M059J (cell line): ENCODE data around the gene SH3PXD2A. TPM values are rescaled to one million over a fixed set of nuclear protein-coding genes. Genes with fewer than 3 reads are reported as not detected.

ENCODE experiments used
- DNase-seq: peaks from one replicate; pipeline ENCODE4 v3.0.0-alpha.2; 2012; ENCODE audit warnings: low read depth
- total RNA-seq: library from RNA; depleted of rRNA; stranded (reverse); fragments of >200 nt; shearing (Covaris generic); gene quantifications from 2 replicates; pipeline ENCODE4 v1.2.3, GENCODE V29; 2014

SH3PXD2A gene
- total RNA-seq, 1 experiment from 2014 or later = 5.0 TPM

DNA sequence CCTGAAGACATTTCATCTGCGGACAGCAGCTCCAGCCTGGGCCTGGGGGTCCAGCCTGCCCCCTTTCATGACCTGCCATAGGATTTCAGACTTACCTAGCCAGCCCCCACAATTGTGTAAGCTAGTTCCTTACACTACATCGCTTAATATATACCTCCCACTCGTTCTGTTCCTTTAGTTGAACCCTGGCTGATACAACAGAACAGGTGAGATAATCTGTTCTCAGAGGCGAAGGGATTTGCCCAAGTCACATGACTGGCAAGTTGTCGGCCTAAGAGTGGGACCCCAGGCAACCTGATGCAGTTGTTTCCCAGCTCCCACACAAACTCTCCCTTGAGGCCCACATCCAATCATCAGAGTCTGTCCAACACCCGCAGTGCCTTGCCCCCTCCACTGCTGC is 168.2 kb downstream of the SH3PXD2A start:
- DNase-seq = no peak

DNA sequence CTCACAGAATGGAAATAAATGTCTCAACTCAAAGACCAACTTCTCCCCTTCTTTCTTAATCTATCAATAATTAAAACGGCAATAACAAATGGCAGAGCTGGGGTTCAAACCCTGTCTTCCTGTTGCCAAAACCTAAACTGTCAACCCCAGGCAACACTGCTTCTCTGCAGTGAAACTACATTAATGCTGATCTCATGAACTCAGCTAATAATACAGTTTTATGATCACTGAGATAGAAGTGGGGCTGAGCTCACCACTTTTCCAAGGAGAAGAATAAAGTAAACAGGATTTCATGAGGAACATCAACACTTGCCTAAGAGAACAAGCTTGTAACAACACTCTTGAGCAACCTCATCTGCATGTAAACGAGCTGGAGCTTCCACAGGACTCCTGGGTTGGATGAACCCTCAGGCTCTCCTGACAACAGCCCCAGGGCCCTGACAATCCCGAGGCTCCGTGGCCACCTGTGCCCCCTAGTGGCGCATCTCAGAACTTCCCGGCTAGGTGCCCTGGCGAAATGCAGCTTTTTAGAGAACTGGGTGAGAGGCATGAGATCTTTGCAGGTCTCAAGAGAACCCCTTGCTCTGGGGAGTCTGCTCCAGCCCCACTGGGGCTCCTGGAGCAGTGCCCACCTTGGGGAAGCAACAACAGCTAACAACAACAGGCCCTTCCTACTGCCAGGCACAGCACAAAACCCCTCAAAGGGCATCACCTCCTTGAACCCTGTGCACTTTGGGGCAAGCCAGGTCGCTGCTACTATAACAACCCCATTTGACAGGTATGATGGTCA is 169.3 kb downstream of the SH3PXD2A start:
- DNase-seq = peak; percentile 43

DNA sequence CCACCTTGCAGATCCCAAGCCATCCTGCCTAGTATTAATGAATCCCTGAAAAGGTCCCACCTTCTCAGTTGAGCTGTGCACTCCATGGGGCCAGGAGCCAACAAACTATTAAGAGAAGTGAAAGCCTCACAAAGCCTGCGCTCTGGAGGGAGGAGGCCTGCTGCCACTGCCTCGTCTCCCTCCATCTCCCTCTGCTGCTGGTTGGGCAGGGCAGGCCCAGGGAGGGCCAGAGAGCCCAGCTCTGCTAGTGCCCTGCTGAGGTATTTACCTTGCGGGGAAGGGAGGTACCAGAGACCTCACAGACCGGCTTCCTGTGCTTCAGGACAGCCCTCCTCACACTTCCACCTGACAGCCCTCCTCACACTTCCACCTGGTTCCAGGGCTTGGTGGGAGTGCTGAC is 171.5 kb downstream of the SH3PXD2A start:
- no peak for DNase-seq

DNA sequence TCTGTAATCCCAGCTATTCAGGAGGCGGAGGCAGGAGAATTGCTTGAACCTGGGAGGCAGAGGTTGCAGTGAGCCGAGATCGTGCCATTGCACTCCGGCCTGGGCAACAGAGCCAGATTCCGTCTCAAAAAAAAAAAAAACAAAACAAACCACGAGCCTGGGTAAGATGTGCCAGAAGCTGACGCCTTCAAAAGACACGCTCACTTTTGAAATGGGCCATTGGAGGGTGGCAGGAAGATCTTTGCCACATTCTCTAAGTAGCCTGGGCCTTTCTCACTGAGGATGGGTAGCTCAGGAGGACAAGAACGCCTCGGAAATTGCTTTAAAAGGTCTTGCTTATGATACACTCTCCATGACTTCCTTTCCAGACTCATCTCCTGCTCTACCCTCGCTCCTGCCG is 172.7 kb downstream of the SH3PXD2A start:
- DNase-seq = no peak

DNA sequence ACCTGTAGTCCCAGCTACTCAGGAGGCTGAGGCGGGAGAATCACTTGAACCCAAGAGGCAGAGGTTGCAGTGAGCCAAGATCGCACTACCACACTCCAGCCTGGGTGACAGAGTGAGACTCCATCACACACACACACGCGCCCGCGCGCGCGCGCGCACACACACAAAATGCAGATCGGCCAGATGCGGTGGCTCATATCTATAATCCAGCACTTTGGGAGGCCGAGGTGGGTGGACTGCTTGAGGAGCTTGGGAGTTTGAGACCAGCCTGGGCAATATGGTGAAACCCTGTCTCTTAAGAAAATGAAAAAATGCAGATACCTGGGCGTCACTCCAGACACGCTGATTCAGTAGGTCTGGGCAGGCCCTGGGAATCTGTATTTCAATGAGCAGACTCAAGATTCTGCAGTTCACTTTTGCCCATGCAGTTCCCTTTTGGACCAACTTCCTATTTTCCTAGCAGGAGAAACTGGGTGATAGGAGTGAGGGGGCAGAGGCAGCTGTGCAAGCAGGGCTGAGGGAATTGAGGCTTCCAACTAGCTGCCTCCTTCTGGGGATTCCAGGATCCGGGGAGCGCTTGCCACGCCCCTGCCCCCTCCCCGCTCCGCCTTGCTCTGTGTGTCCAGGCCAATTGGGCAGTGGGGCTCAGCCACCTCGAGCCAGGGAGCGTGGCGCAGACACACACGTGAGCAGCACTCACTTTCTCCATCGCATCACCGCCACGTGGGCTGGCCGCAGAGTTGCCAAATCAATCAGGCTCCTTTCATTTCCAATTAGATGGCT is 173.6 kb downstream of the SH3PXD2A start:
- no peak for DNase-seq

DNA sequence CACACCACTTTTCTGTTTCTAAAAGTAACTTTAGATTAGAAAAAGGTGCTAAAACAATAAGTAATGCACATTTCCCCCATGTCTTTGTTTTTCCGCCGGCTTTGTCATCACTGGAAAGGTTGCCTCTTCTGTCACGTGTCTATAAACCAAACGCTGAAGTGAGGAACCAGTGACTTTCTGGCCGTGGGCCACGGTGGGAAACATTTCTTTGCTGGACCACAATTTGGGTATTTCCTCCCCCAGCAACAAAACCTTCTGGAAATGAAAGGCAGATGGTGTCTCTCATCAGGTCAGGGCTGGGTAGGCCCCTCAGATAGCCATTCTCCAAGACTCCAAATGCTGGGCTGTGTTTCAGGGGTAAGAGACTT is 174.5 kb downstream of the SH3PXD2A start:
- no peak for DNase-seq

DNA sequence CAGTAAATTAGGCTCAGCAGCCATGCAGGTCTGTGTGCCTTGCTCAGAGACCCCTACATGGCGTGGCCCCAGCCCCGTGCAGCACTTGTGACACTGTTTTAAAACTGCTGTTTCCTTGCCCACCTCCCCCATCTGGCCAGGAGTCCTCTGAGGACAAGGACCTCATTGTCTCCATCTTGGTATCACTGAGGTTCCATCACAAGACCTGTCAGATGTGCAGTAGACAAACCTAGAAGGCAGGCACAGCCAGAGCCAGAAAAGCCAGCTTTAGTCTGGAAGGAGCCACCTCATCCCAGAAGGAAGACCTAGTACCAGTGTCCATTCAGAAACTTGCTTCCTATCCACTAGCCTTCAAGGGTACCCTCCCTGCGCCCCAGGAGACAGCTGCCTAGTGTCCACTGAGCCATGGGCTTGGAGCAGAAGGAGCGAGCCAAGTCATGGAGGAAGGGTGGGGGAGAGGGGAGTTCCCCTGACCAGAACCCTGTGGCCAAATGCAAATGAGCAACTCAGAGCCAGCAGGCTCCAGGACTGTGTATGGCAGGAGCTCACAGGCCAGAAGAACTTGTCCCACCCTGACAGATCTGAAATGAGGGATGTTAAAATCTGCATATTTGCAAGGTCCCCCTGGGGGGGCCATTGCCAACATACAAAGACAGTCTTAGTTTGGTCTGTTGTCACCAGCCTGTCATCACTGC is 176.1 kb downstream of the SH3PXD2A start:
- no peak for DNase-seq

DNA sequence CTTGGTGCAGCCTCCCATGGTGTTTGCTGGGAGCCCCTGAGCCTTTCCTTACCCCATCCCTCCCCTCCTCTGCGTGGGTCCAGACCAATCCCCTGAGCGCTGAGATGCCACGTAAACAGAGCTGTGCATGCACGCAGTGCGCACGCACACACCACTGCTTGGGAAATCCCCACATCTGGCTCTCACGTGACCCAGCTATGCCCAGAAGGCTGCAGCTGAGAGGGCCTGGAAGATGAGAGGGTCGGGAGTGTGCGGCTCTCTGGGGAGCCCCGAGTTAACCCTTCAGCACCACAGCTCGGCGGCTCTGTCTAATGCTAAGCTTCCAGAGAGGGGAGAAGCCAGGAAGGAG is 177.2 kb downstream of the SH3PXD2A start:
- DNase-seq = no peak

DNA sequence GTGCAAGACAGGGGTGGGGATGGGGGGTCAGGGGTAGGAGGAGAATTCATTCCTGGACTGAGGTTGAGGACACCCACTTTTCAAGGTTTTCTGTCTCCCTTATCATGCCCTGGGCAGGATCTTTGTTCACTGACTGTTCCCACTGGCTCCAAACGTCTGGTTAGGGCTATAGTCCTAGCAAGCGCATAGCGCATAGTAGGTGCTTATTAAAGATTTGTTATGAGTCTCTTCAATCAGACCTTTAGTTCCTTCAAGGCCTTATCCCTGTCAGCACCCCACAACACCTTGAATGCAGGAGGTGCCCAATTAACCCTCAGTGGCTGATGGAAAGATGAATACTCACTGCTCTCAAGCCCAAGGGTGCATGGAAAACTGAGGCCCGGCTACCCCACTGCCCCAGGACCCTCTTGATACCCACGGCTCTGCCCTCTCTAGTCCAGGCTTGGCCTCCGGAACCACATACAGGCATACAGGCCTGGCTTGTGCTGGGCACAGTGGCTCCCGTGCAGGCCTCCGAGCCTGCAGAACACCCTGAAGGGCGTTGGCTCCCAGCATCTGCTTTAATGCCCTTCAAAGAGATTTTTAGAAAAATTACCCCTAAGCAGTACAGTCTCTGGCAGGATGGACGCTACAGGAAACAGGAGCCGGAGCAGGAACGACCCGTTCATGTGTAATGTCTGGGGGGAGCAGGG is 177.7 kb downstream of the SH3PXD2A start:
- DNase-seq = no peak

DNA sequence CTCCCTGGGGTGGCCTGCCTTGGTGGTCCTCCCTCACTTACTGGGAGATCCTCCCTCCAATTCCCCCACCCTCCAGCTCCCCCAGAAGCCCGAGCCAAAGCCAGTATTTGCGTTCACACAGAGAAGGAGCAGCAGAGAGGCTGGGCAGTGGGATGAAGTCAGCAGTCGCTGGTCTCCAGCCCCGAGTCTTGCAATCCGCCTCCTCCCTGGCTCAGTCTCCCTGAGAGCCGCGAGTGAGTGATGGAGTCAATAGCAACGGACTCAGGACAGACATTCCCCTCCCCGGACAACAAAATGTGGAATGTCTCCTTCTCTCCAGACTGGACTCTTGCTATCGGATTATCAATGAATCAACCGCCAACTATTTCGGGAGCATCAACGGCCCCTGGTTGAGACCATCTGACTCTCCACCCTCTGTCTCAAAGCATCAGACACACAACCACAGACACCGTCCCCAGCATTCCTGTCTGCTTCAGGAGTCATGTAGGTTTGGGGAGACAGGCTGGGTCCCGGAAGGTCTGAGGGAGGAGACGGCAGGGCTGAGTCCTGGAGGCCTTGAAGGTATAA is 178.4 kb downstream of the SH3PXD2A start:
- DNase-seq = no peak

DNA sequence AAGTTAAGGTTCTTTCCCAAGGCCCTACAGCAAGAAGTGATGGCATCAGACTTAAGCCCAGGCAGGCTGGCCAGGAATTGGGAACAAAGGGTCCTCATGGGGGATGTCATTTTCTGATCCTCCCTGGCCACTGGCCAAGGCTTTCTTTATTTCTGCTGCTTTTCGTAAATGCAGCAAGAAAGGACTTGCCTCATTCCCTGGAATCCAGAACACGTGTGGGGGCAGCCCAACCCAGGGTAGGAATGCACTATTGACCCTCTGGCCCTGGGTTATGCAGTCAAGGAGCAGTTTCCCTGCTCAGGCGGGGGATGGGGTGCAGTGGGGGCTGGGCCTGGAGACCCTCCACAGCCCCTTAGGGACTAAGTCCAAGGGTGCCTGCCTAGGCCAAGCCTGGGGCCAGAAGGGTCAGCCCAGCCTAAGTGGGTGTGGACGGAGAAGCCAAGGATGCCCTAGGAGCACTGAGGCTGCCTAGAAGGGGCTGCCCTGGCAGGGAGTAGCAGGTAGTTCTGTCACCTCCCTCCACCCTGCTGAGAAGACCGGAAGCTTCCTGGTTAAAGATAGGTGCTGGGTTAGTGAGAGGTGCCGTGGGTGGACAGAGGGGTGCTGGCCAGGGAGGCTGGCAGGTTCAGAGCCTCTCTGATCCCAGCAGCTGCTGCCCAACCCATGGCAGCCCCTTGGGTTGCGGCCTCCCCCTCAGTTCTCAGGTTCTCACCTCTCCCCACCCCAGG is 179.2 kb downstream of the SH3PXD2A start:
- no peak for DNase-seq

DNA sequence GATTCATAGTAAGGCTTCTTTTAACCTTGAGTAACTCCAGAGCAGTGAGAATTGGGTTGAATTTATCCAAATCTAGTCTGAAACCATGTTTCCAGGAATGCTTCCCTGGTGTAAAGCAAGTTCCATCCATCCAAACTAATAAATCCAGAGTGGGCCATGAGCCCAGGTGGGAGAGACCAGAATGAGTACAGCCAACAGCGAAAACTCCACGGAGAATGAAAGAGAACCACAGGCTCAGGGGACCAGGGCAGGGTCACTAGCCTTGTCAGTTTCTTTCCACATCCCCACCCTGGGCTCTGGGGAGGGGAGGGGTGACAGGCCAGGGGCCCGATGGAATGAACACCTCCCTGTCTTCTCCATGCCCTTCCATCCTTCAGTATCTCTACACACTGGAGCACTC is 181.8 kb downstream of the SH3PXD2A start:
- DNase-seq = no peak

DNA sequence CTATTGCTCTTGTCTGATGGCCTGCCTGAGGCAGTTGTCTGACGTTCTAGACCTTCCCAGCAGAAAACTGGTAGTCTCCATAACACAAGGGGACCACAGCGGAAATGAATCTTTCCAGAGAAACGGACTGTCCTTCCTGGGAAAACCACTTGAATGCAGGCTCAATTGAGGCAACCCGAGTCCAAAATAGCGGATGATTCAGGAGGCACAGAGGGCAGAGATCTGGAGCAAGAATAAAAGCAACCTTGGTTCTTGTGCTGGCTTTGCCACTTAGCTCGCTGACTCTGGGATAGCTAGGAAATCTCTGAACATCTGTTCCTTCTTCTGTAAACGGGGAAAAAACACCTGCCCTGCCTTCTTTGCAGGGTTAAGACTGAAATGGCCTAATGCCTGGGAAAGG is 183.0 kb downstream of the SH3PXD2A start:
- DNase-seq = no peak

DNA sequence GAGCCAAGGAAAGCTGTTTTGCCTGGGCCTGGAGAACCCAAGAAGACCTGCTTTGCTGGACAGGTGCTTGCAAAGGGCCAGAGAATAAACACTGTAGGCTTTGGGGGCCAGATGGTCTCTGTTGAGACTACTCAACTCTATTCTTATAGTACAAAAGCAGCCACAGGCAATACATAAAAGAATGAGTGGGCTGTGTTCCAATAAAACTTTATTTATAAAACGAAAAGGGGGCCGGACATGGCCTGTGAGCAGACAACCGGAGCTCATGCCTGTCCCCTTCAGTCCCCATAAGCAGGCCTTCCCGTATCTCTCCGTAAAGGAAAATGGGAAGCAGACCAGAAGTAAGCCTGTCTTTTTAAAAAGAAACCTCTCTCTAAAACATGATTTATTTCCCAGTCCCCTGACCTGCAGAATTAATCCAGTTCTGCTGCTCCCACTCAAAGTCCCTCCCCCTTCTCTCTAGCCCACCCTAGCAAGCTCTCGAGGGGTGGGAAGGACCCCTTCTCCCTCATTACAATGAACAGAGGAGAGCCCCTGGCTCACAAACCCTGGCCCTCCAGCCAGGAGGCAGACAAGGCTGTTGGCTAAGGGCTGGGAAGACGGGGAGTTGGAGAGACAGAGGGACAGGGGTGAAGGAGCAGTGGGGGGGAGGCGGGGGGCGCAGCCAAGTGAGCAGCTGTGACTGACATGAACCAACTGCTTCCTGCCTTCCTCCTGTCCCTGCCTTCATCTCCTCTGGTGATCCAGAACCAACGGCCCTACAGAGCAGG is 184.1 kb downstream of the SH3PXD2A start:
- DNase-seq = no peak

DNA sequence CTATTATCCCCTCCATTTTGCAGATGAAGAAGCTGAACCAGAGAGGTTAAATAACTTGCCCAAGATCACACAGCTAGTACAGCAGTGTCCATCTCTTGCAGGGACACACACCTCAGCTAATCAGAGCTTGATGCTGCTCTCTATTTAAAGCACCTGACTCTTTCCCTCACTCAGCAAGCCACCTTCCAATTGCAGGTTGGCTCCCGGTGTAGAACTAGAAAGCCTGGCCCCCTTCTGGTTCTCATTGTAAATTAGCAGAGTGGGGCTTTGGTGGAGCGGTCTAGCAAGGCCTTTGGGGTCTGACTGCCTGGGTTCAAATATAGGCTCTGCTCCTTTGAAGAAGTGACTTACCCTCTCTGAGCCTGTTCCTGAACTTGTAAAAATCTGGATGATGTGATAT is 185.4 kb downstream of the SH3PXD2A start:
- DNase-seq = no peak

DNA sequence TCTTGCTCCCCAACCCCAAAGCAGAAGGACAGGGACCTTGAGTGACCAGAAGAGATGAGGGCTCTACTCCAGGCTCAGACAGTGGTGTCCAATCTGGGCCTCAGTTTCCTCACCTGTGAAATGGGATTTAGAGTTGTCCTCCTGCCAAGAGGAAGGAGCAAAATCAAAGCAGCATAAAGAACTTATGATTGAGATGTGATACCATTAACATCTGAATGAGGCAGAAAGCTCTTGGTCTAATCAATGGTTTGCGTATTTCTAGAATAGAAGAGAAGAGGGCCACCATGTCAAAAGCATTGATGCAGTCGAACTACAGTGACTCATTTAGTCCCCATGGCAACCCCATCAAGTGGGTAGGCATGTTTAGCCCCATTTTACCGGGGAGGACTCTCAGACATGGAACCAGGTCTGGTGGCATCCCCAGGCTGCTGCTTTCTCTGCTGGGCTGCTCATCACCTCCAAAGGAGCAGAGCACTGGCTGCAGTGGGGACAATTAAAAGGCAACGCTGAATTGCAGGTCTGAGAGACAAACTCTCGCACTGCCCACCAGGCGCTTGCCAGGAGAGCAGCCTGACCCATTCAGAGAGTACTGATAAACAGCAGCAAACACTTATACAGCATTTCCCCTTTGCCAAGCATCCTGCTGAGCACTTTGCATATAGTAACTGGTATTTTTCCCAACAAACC is 186.0 kb downstream of the SH3PXD2A start:
- no peak for DNase-seq

DNA sequence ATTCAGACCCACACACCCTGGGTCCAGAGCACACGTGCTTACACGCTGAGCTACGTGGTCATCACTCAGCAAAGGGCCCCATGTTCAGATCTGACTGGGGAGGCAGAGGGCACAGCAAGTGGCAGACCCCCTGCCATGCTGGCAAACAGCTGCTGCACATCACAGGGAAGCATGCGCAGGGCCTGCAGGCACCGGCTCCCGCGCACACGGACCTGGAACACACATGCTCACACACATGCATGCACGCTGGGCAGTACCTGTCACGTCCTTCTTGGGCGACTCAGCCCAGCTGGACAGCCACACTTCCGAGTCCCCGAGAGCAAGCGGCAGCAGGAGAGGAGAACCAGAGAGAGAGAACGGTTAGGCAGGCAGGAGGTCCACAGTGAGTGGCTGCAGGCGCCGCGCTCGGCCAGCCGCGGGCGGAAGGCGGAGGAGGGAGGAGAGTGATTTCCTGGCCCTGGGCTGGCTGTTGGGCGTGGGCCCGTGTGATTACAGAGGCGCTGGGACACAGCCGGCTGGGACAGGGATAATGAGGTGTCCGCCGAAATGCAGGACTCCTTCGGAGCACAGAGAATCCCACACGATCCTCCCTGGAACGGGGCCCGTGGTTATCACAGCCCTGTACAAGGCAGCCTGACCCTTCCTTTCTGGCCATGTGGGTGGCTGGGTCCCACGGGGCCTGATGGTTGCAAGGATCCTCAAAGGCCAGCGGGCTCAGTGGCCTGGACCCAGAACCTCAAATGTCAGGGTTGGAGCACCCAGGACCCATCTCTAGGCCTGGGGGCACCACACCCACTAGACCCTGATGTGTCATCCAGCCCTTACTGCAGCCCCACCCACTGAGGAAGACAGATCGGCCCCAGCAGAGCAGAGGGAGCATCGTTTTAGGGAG is 186.8 kb downstream of the SH3PXD2A start:
- DNase-seq = no peak

DNA sequence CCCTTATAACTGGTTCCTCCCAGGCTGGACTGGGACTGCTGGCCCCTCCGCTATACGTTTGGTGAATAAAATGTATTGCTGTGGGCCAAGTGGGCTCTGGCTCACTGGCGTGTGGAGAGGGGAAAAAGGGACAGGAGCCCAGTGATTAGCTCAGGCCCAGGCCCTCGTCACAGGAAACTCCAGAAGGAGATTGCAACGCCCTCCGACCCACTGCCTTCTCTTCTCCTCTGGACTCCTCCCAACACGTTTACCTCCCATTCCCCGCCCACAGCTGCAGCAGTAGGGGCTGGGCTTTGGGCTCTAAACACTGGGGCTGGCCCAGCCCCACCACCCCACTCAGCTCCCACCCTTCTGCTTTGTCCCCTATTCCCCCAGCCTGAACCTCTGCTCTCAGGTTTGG is 188.0 kb downstream of the SH3PXD2A start:
- DNase-seq = no peak

DNA sequence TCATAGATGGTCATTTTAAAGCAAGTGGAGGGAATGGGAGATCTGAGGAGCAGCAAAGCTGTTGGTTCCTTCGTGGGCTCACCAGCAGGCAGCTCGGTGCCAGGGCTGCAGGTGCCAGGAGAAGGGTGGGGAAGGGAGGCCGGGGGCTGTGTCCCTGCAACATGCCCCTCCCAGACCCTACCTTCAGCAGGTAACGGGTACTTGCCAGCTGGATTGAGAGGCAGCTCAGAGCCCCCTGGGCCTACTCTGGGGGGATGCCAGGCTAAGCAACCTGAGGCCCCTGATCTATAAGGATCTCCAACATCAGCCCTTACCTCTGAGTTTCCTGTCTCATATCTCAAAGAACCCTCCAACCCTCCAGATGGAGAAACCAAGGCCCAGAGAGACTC is 188.6 kb downstream of the SH3PXD2A start:
- DNase-seq = no peak
